GM23338 (cell line): ENCODE results near the gene GRIK4. TPM values are rescaled to one million over a fixed set of nuclear protein-coding genes. Genes with fewer than 3 reads are reported as not detected.

Experiments used
- ATAC-seq: fragments of 200-7000 bp; cut with Tn5 transposase; 3 replicates; pipeline ENCODE4 v1.9.1; 2020
- DNase-seq: peaks from one replicate; pipeline ENCODE4 v3.0.0-alpha.2; 2015; ENCODE audit warnings: low spot score
- H2AFZ ChIP-seq: fragments of 200-600 bp; sonication (generic); 2 replicates; pipeline ENCODE4 v1.8.0; 2016; ENCODE audit warnings: antibody characterized with exemption, mild to moderate bottlenecking, moderate library complexity
- H3F3A ChIP-seq: fragments of 200-600 bp; sonication (generic); replicated peaks from 2 replicates; pipeline ENCODE4 v1.8.0; 2017; ENCODE audit warnings: antibody characterized with exemption, mixed run types, low read depth
- H3K27ac ChIP-seq: fragments of 200-600 bp; sonication (generic); 2 replicates; pipeline ENCODE4 v1.6.1; 2016; ENCODE audit warnings: low read depth
- H3K27me3 ChIP-seq: fragments of 200-600 bp; sonication (generic); 2 replicates; pipeline ENCODE4 v1.8.0; 2016; ENCODE audit warnings: mild to moderate bottlenecking, mixed run types, moderate library complexity; ENCODE audit not compliant: insufficient read depth
- H3K36me3 ChIP-seq: fragments of 200-600 bp; sonication (generic); 2 replicates; pipeline ENCODE4 v1.8.0; 2016; ENCODE audit warnings: mild to moderate bottlenecking; ENCODE audit not compliant: insufficient read depth
- H3K4me1 ChIP-seq: fragments of 200-600 bp; sonication (generic); 2 replicates; pipeline ENCODE4 v1.8.0; 2016; ENCODE audit warnings: mild to moderate bottlenecking, moderate library complexity; ENCODE audit not compliant: insufficient read depth
- H3K4me2 ChIP-seq: fragments of 200-600 bp; sonication (generic); 2 replicates; pipeline ENCODE4 v1.7.1; 2017; ENCODE audit warnings: mixed run types
- H3K4me3 ChIP-seq: fragments of 200-600 bp; sonication (generic); 2 replicates; pipeline ENCODE4 v1.6.1; 2016; ENCODE audit warnings: mixed run types
- H3K79me2 ChIP-seq: fragments of 200-600 bp; sonication (generic); replicated peaks from 2 replicates; pipeline ENCODE4 v1.8.0; 2017; ENCODE audit warnings: mild to moderate bottlenecking; ENCODE audit not compliant: insufficient read depth
- H3K9me2 ChIP-seq: fragments of 200-600 bp; sonication (generic); 2 replicates; pipeline ENCODE4 v1.8.0; 2017; ENCODE audit not compliant: insufficient read depth
- H4K20me1 ChIP-seq: fragments of 200-600 bp; sonication (generic); replicated peaks from 2 replicates; pipeline ENCODE4 v1.8.0; 2017; ENCODE audit warnings: mild to moderate bottlenecking; ENCODE audit not compliant: insufficient read depth
- H3K27ac Mint-ChIP-seq: 2 replicates; pipeline ENCODE4 v1.8.0; 2020; ENCODE audit warnings: inconsistent platforms, mild to moderate bottlenecking, moderate library complexity, mixed read lengths
- H3K27me3 Mint-ChIP-seq: 3 replicates; pipeline ENCODE4 v1.8.0; 2022; ENCODE audit warnings: low read depth, mild to moderate bottlenecking, moderate library complexity, mixed read lengths, inconsistent platforms; ENCODE audit not compliant: insufficient read depth, poor library complexity
- H3K36me3 Mint-ChIP-seq: 3 replicates; pipeline ENCODE4 v1.8.0; 2021; ENCODE audit warnings: low read depth, mild to moderate bottlenecking, inconsistent platforms, moderate library complexity, mixed read lengths
- H3K4me1 Mint-ChIP-seq: 3 replicates; pipeline ENCODE4 v1.8.0; 2020; ENCODE audit warnings: mild to moderate bottlenecking, inconsistent platforms, mixed read lengths
- H3K4me3 Mint-ChIP-seq: 3 replicates; pipeline ENCODE4 v1.8.0; 2021; ENCODE audit warnings: moderate library complexity, mild to moderate bottlenecking, inconsistent platforms, mixed read lengths
- H3K9me3 Mint-ChIP-seq: 3 replicates; pipeline ENCODE4 v1.8.0; 2020; ENCODE audit warnings: moderate library complexity, mild to moderate bottlenecking, inconsistent platforms, mixed read lengths
- CREB1 ChIP-seq: fragments of 250-450 bp; sonication (Bioruptor Pico); IDR thresholded peaks from 2 replicates; pipeline ENCODE4 v1.5.0; 2020; ENCODE audit warnings: low read depth, mild to moderate bottlenecking, moderate library complexity
- EZH2 ChIP-seq: fragments of 200-600 bp; sonication (generic); IDR thresholded peaks from one replicate; pipeline ENCODE4 v1.8.0; 2017; ENCODE audit warnings: antibody characterized with exemption, mild to moderate bottlenecking, low read depth; ENCODE audit not compliant: unreplicated experiment
- STAT1 ChIP-seq: IDR thresholded peaks from one replicate; pipeline ENCODE4 v1.6.1; 2016; ENCODE audit warnings: antibody characterized with exemption; ENCODE audit not compliant: unreplicated experiment
- polyA plus RNA-seq: library from polyadenylated mRNA; unstranded; fragments of >200 nt; fragmentation: Nextera tagmentation; extraction: Ambion mirVana; gene quantifications from 2 replicates; pipeline ENCODE4 v1.2.1, GENCODE V29; 2016
- total RNA-seq: library from RNA; depleted of rRNA; stranded (reverse); fragments of >200 nt; shearing (Covaris generic); gene quantifications from 2 replicates; pipeline ENCODE4 v1.2.3, GENCODE V29; 2014
- TF ChIP-seq, protein P1 (sequence below): fragments of 250-450 bp; sonication (Bioruptor Pico); IDR thresholded peaks from 2 replicates; pipeline ENCODE4 v1.5.0; 2020; ENCODE audit warnings: mild to moderate bottlenecking, moderate library complexity

Gene GRIK4
- total and polyA plus RNA-seq, 2 experiments from 2014 or later = 0.63 to 2.2 TPM

DNA sequence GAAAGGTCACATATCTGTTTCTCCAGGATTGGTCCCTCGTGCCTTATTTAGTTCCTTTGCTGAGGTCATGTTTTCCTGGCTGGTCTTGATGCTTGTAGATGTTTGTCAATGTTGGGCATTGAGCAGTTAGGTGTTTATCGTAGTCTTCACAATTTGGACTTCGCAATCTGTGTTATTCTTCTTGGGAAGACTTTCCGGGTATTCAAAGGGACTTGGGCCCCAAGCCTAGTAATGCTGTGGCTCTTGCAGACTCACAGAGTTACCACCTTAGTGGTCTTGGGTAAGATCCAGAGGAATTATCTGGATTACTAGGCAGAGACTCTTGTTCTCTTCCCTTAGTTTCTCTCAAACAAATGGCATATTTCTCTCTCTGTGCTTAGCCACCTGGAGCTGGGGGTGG, 223.5 kb downstream of the GRIK4 start:
- Histone ChIP-seq H2AFZ (no peak overlapping the region), H3K27me3 (no peaks in the 10 kb centered on the region), H3K4me3 (no peak overlapping the region), H3K79me2 (no peaks in the 10 kb centered on the region), H3K4me2 (no peak overlapping the region), H4K20me1 (no peaks in the 10 kb centered on the region), H3K36me3 (no peaks in the 10 kb centered on the region), H3K9me2 (no peaks in the 10 kb centered on the region), H3K27ac (no peak overlapping the region), H3K4me1 (no peaks in the 10 kb centered on the region), H3F3A (no peaks in the 10 kb centered on the region)
- Mint-ChIP-seq H3K27me3 (no peaks in the 10 kb centered on the region), H3K4me3 (no peak overlapping the region), H3K27ac (no peak overlapping the region), H3K36me3 (no peaks in the 10 kb centered on the region), H3K9me3 (no peaks in the 10 kb centered on the region), H3K4me1 (no peaks in the 10 kb centered on the region)
- TF ChIP-seq, protein P1, sequence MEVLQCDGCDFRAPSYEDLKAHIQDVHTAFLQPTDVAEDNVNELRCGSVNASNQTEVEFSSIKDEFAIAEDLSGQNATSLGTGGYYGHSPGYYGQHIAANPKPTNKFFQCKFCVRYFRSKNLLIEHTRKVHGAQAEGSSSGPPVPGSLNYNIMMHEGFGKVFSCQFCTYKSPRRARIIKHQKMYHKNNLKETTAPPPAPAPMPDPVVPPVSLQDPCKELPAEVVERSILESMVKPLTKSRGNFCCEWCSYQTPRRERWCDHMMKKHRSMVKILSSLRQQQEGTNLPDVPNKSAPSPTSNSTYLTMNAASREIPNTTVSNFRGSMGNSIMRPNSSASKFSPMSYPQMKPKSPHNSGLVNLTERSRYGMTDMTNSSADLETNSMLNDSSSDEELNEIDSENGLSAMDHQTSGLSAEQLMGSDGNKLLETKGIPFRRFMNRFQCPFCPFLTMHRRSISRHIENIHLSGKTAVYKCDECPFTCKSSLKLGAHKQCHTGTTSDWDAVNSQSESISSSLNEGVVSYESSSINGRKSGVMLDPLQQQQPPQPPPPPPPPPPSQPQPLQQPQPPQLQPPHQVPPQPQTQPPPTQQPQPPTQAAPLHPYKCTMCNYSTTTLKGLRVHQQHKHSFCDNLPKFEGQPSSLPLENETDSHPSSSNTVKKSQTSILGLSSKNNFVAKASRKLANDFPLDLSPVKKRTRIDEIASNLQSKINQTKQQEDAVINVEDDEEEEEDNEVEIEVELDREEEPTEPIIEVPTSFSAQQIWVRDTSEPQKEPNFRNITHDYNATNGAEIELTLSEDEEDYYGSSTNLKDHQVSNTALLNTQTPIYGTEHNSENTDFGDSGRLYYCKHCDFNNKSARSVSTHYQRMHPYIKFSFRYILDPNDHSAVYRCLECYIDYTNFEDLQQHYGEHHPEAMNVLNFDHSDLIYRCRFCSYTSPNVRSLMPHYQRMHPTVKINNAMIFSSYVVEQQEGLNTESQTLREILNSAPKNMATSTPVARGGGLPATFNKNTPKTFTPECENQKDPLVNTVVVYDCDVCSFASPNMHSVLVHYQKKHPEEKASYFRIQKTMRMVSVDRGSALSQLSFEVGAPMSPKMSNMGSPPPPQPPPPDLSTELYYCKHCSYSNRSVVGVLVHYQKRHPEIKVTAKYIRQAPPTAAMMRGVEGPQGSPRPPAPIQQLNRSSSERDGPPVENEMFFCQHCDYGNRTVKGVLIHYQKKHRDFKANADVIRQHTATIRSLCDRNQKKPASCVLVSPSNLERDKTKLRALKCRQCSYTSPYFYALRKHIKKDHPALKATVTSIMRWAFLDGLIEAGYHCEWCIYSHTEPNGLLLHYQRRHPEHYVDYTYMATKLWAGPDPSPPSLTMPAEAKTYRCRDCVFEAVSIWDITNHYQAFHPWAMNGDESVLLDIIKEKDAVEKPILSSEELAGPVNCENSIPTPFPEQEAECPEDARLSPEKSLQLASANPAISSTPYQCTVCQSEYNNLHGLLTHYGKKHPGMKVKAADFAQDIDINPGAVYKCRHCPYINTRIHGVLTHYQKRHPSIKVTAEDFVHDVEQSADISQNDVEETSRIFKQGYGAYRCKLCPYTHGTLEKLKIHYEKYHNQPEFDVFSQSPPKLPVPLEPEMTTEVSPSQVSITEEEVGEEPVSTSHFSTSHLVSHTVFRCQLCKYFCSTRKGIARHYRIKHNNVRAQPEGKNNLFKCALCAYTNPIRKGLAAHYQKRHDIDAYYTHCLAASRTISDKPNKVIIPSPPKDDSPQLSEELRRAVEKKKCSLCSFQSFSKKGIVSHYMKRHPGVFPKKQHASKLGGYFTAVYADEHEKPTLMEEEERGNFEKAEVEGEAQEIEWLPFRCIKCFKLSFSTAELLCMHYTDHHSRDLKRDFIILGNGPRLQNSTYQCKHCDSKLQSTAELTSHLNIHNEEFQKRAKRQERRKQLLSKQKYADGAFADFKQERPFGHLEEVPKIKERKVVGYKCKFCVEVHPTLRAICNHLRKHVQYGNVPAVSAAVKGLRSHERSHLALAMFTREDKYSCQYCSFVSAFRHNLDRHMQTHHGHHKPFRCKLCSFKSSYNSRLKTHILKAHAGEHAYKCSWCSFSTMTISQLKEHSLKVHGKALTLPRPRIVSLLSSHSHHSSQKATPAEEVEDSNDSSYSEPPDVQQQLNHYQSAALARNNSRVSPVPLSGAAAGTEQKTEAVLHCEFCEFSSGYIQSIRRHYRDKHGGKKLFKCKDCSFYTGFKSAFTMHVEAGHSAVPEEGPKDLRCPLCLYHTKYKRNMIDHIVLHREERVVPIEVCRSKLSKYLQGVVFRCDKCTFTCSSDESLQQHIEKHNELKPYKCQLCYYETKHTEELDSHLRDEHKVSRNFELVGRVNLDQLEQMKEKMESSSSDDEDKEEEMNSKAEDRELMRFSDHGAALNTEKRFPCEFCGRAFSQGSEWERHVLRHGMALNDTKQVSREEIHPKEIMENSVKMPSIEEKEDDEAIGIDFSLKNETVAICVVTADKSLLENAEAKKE (CRISPR knock-in tag) = no peak
- DNase-seq (no peak), ATAC-seq (no peak)

DNA sequence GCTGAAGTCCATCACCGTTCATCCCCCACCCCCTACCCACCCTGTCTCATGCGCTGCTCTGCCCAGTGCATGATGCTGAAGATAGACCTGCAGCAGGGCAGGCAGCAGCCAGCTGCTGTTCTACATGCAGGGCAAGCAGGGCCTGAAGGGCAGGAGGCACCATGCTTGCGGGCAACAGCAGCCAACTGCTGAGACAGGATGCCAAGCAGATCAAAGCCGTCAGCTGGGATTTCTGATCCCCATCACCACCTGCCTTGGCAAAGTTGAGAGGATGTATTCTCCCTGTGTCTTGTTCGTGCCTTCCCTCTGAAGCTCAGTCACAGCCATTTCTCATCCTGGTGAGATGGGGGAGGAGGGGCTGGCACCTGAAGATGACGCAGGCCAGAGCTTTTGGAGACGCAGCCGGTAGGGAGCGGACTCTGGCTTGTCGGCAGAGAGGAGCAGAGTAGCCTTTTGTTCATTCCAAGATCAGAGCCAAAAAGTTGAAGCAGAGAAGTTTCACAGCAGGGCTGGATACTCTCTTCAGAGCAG, 227.0 kb downstream of the GRIK4 start:
- no peaks in the 10 kb centered on the region for H3K9me3 Mint-ChIP-seq
- no peak for DNase-seq
- Histone ChIP-seq H3K27me3 (no peaks in the 10 kb centered on the region), H3K36me3 (no peaks in the 10 kb centered on the region), H4K20me1 (no peaks in the 10 kb centered on the region), H2AFZ (no peak overlapping the region), H3K9me2 (no peaks in the 10 kb centered on the region), H3F3A (no peaks in the 10 kb centered on the region), H3K4me3 (no peak overlapping the region), H3K79me2 (no peaks in the 10 kb centered on the region), H3K4me2 (no peak overlapping the region), H3K27ac (no peak overlapping the region), H3K4me1 (no peaks in the 10 kb centered on the region)
- no peak for TF ChIP-seq CREB1 (CRISPR knock-in tag)
- no peak for TF ChIP-seq STAT1
- no peak for TF ChIP-seq EZH2
- H3K4me3 Mint-ChIP-seq = no peak overlapping the region
- H3K4me1 Mint-ChIP-seq = no peaks in the 10 kb centered on the region
- H3K36me3 Mint-ChIP-seq = no peaks in the 10 kb centered on the region
- no peak overlapping the region for H3K27ac Mint-ChIP-seq
- H3K27me3 Mint-ChIP-seq = peaks cover 3% of the 10 kb centered on the region
- no peak for ATAC-seq
